HEK293T (cell line): Measurements from ENCODE around the gene C6.
"Not testable (repeated sequence)": the region's sequence is repeated elsewhere in the genome, so short reads cannot be mapped to it uniquely, and the experiment has no call there.

Experiments used
- CTCF ChIA-PET: fragments of 350-600 bp; formaldehyde crosslinking; extraction: SDS; loops from one replicate; lab custom pipeline; 2021; ENCODE audit warnings: antibody characterized with exemption, inconsistent platforms; lab: Yijun Ruan, JAX
- POLR2A ChIA-PET: fragments of 350-600 bp; formaldehyde crosslinking; extraction: SDS; loops from one replicate; lab custom pipeline; 2020; ENCODE audit warnings: antibody characterized with exemption, inconsistent platforms; lab: Yijun Ruan, JAX
- DNase-seq: peaks from one replicate; pipeline ENCODE4 v3.0.0; 2012; ENCODE audit warnings: mixed read lengths; ENCODE audit errors: extremely low spot score
- ARNT ChIP-seq: fragments of 450-650 bp; IDR thresholded peaks from 2 replicates; pipeline ENCODE4 v1.6.1; 2017; ENCODE audit warnings: mild to moderate bottlenecking
- BHLHE40 ChIP-seq: fragments of 450-650 bp; IDR thresholded peaks from 2 replicates; pipeline ENCODE4 v1.6.1; 2016; ENCODE audit warnings: mild to moderate bottlenecking, moderate library complexity, borderline replicate concordance
- CTBP1 ChIP-seq: fragments of 450-650 bp; IDR thresholded peaks from 2 replicates; pipeline ENCODE4 v1.6.1; 2016; ENCODE audit warnings: borderline replicate concordance
- ELF4 ChIP-seq: fragments of 450-650 bp; IDR thresholded peaks from 2 replicates; pipeline ENCODE4 v1.6.1; 2017; ENCODE audit warnings: antibody characterized with exemption
- FOXA1 ChIP-seq: fragments of 450-650 bp; IDR thresholded peaks from 2 replicates; pipeline ENCODE4 v1.6.1; 2016; ENCODE audit warnings: mild to moderate bottlenecking
- FOXK2 ChIP-seq: fragments of 450-650 bp; IDR thresholded peaks from 2 replicates; pipeline ENCODE4 v1.6.1; 2016; ENCODE audit warnings: mild to moderate bottlenecking
- FOXM1 ChIP-seq: fragments of 450-650 bp; IDR thresholded peaks from 2 replicates; pipeline ENCODE4 v1.6.1; 2017; ENCODE audit warnings: mild to moderate bottlenecking, borderline replicate concordance
- HDGF ChIP-seq: fragments of 450-650 bp; IDR thresholded peaks from 2 replicates; pipeline ENCODE4 v1.6.1; 2017; ENCODE audit warnings: antibody characterized with exemption, borderline replicate concordance
- L3MBTL2 ChIP-seq: fragments of 450-650 bp; conservative IDR thresholded peaks from 2 replicates; pipeline ENCODE4 v1.6.1; 2016; ENCODE audit warnings: mild to moderate bottlenecking
- LEF1 ChIP-seq: fragments of 450-650 bp; IDR thresholded peaks from 2 replicates; pipeline ENCODE4 v1.6.1; 2017; ENCODE audit warnings: mild to moderate bottlenecking, borderline replicate concordance
- NFRKB ChIP-seq: fragments of 450-650 bp; IDR thresholded peaks from 2 replicates; pipeline ENCODE4 v1.6.1; 2016; ENCODE audit warnings: mild to moderate bottlenecking, moderate library complexity
- SP1 ChIP-seq: fragments of 450-650 bp; IDR thresholded peaks from 2 replicates; pipeline ENCODE4 v1.6.1; 2017
- SUZ12 ChIP-seq: fragments of 450-650 bp; IDR thresholded peaks from 2 replicates; pipeline ENCODE4 v1.6.1; 2016; ENCODE audit warnings: mild to moderate bottlenecking
- TARDBP ChIP-seq: fragments of 450-650 bp; IDR thresholded peaks from 2 replicates; pipeline ENCODE4 v1.6.1; 2016
- ZNF384 ChIP-seq: fragments of 450-650 bp; IDR thresholded peaks from 2 replicates; pipeline ENCODE4 v1.6.1; 2016
- TF ChIP-seq, protein P1 (sequence below): fragments of 450-650 bp; IDR thresholded peaks from 2 replicates; pipeline ENCODE4 v1.6.1; 2016

The C6 gene

DNA sequence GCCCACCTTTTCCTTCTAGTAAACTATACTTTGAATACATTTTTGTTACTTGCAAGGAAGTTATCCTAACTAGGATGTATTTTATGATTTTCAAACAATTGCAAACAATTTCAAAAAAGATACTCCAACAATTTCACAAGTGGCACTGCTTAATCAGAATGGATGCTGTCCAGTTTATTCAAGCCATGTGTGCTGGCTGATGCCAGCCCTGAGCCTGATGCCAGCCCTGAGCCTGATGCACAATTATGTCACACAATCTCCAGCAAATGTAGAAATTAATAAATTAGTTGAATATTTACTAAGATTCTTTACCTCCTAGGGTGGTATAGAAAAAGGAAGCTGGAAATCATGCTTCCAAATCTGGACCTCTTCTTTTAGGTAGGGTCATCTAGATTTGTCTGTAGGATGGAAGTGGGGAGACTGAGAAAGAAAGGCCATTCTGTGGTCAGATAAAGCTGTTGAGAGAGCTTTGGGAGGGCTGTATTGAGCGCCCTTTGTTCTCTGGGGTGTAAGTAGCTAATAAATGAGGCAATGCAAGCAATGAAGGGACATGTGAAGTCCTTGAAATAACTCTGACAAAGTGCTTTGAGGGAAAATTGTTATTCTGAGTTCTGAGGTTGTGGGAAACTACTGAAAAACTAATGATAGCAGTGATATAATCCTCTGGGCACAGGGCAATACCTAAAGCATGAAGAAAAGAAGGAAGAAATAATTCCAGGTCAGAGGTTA is 5.8 kb upstream of the C6 start:
- DNase-seq = no peak
- TF ChIP-seq CTBP1 = no peak
- TF ChIP-seq LEF1 = no peak
- TF ChIP-seq FOXM1 = no peak
- TF ChIP-seq NFRKB = no peak
- TF ChIP-seq SP1 = no peak
- TF ChIP-seq FOXK2 = no peak
- TF ChIP-seq FOXA1 = no peak
- no peak for TF ChIP-seq ELF4
- no peak for TF ChIP-seq TARDBP
- no peak for TF ChIP-seq L3MBTL2
- no peak for TF ChIP-seq ZNF384
- TF ChIP-seq ARNT = no peak
- TF ChIP-seq SUZ12 = no peak
- no peak for TF ChIP-seq BHLHE40
- CTCF ChIA-PET = no interaction called here
- POLR2A ChIA-PET = no interaction called here

GRCh38 chr5:41214182-41214581 is 850 bp upstream of the C6 start:
- TF ChIP-seq LEF1 (no peak), ZNF384 (no peak), TARDBP (no peak), L3MBTL2 (no peak), SP1 (no peak), ARNT (no peak), FOXM1 (no peak), FOXA1 (no peak), HDGF (no peak), ELF4 (no peak), CTBP1 (no peak), NFRKB (no peak), BHLHE40 (no peak), SUZ12 (no peak), FOXK2 (no peak)
- TF ChIP-seq, protein P1, sequence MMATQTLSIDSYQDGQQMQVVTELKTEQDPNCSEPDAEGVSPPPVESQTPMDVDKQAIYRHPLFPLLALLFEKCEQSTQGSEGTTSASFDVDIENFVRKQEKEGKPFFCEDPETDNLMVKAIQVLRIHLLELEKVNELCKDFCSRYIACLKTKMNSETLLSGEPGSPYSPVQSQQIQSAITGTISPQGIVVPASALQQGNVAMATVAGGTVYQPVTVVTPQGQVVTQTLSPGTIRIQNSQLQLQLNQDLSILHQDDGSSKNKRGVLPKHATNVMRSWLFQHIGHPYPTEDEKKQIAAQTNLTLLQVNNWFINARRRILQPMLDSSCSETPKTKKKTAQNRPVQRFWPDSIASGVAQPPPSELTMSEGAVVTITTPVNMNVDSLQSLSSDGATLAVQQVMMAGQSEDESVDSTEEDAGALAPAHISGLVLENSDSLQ = no peak
- ChIA-PET POLR2A (no interaction called here), CTCF (no interaction called here)
- DNase-seq = no peak

GRCh38 chr5:41212935-41213334 is 397 bp downstream of the C6 start:
- ChIA-PET CTCF (no interaction called here), POLR2A (no interaction called here)
- DNase-seq = no peak
- TF ChIP-seq FOXA1 (no peak), TARDBP (no peak), ELF4 (no peak), FOXM1 (no peak), ARNT (no peak), HDGF (no peak), LEF1 (no peak), SUZ12 (no peak)
- TF ChIP-seq, protein P1 = no peak

DNA sequence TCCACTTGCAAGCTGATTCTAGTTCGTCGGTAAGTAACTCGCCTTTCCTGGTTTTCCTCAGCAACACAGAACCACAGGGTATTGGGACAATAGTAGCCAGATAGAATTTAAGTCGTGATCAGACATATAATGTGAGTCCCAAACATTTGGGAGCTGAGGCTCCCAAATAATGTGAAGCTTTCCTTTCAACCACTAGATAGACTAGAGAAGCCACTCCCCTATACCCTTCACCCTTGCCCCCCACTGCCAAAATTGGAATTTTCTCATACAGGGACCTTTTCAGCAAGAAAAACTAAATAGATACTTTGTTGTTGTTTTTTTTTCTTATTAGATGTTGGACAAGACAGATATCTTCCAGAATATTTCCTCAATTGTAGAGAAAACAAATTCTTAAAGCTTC is 1.9 kb downstream of the C6 start:
- DNase-seq = no peak
- ChIA-PET CTCF (no interaction called here), POLR2A (no interaction called here)
- TF ChIP-seq FOXA1 = no peak
- TF ChIP-seq LEF1 = no peak
- TF ChIP-seq FOXK2 = no peak
- TF ChIP-seq HDGF = no peak
- TF ChIP-seq ELF4 = no peak
- TF ChIP-seq L3MBTL2 = no peak

DNA sequence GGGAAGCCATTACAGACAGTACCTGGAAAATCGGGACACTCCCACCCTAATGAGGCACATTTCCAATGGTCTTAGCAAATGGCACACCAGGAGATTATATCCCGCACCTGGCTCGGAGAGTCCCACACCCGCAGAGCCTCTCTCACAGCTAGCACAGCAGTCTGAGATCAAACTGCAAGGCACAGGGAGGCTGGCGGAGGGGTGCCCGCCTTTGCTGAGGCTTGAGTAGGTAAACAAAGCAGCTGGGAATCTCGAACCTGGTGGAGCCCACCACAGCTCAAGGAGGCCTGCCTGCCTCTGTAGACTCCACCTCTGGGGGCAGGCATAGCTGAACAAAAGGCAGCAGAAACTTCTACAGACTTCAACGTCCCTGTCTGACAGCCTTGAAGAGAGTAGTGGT is 7.9 kb downstream of the C6 start:
- POLR2A ChIA-PET, CTCF ChIA-PET, DNase-seq: not testable (repeated sequence)

DNA sequence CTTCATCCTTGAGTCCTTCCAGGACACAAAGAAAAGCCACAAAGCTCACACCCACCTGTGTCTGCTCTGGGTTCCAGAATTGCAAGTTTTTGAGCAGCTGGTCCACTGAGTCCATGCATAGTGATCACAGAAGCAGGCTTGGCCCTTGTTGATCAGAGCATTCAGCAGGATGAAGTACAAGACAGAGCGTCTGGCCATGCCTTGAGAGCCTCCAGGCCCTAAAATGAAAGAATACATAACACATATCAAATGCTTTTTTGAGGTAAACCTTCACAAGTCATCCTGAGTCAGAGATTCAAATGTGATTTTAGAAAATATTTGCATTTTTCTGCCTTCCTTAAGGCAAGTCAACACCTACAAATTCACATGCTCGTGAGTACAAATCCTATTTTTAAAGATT is 10.3 kb downstream of the C6 start:
- ChIA-PET CTCF (no interaction called here), POLR2A (no interaction called here)
- no peak for DNase-seq
- no peak for TF ChIP-seq FOXK2

DNA sequence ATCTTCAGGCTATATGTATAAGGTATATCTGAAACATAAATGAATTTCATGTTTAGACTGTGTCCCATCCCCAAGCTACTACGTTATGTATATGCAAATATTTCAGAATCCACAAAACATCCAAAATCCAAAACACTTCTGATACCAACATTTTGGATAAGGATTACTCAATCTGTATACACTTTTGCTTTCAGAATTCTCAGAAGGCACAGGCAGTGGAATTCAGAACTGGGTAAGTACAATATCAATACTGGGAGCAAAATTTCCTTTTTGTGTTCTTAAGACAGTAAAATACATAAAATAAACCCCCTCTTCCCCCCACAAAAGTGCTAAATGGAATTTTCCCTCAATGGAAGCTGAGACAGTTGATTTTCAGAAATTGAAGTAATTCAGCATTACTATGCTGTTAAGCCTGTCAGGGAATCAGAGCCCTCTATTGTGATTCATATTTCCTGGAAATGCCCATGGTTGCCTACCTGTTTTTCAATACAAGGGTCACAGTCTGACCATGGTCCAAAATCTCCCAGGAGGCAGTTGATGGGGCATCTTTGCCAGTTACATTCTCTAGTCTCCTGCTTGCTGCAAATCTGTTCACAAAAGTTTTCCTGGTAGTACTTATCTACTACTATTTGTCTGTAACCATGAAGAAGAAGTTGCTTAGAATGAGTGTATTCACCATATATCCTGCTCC is 12.1 kb downstream of the C6 start:
- ChIA-PET CTCF (no interaction called here), POLR2A (no interaction called here)
- TF ChIP-seq ELF4 (no peak), LEF1 (no peak), BHLHE40 (no peak), FOXM1 (no peak), FOXK2 (no peak), ARNT (no peak), SUZ12 (no peak), HDGF (no peak), L3MBTL2 (no peak), SP1 (no peak), CTBP1 (no peak), NFRKB (no peak), TARDBP (no peak), FOXA1 (no peak)
- TF ChIP-seq, protein P1 = no peak
- DNase-seq = no peak
